Activated CD4-positive, CD25-positive, alpha-beta regulatory T cell (primary cell): ENCODE measurements around the gene SNX9.
"Not testable (repeated sequence)": the region's sequence is repeated elsewhere in the genome, so short reads cannot be mapped to it uniquely, and the experiment has no call there.

Experiments
- DNase-seq, 4 experiments: peaks; one replicate each; lab custom pipeline; 2025; lab: John Stamatoyannopoulos, UW

SNX9 gene

DNA sequence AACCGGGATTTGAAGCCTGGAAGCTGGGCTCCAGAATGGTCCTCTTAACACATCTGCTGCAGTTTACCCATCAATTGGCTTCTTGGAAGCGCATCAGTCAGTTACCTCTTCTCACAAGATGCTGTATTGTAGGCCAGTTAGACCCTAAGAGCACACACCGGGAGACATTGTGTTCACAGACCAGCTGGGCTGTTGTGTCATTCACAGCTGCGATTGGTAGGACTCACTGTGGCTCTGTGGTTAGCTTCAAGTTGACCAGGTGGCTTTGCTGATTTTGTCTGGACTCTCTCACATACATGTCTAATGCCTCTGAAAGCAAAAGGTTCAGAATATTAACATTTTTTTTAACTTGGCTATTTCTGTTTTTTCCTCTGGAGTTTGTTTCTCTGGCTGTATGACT lies 64.8 kb downstream of the SNX9 start:
- DNase-seq = no peak

DNA sequence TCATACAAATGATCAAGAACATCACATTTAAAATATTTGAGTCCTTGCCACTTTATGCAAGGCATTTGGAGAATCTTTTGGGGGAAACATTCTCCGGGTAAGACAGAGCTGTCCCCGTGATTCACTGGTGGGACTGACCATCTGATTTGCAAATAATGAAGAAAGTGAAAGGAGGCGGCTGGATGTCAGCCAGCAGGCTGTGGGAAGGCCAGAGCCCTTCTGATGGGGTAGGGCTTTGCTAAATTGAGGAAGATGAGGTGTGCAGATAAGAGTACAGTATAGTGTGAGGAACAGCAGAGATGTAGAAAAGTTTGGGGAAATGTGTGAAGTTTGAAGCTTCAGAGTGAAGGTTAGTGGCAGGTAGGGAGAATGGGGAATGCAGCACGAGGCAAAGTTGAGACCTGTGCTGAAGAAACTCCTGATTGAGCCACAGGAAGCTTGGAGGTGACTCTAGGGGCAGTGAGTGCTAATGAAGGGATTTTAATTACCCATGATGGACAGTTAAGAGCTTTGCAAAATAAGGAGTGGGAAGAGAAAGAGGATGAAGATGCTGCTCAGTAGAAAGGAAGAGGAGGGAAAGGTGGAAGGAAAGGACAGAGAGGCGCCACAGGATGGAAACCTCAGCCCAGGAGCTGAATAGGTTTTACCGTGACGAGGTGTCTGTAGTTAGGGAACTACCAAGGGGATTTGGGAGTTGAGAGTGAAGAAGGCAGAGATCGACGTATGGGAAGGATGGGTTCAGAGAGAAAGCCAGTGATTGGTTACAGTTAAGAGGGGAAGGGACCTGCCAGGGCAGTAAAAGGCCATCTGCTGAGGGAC lies 68.7 kb downstream of the SNX9 start:
- no peak for DNase-seq

DNA sequence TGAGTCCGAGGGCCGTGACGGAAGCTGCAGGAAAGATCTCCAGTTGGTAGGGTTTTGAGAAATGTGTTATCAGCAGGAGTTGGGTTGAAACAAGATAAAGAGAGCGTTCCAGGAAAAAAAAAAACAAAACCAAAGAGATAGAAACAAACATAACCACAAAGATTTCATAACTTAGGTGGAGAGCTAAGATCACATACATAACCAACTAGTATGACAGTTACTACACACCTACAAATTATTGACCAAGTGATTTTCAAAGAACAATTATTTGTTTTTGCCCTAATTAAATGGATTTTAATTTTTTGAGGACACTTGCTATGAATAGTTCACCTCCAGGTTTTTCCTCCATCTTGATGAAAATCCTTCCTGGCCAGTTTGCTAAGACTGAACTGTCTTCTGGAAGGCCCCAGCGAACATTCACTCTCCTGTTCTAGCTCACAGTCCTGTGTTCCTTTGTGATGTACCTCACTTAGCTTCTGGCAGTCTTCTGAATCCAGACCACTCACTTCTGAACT lies 69.4 kb downstream of the SNX9 start:
- DNase-seq = no peak

DNA sequence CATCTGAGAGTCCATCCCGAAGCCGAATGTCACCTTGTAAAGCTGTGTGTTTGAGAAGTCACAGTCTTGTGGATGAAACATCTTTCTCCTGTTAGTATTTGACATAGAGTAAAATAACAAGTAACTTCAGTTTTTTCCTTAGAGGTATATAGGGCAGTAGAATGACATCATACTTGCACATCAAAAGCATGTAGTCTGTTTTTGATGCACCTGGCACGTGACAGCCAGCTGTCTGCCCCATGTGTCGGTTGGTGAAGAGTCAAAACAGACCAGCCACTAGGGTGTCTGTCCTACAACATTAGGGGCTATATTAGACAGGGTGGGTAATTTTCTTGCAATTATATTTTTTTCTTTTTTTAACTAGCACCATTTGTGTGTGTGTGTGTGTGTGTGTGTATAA lies 70.2 kb downstream of the SNX9 start:
- peak in 2 of 4 experiments; percentile 6 to 13 for DNase-seq

DNA sequence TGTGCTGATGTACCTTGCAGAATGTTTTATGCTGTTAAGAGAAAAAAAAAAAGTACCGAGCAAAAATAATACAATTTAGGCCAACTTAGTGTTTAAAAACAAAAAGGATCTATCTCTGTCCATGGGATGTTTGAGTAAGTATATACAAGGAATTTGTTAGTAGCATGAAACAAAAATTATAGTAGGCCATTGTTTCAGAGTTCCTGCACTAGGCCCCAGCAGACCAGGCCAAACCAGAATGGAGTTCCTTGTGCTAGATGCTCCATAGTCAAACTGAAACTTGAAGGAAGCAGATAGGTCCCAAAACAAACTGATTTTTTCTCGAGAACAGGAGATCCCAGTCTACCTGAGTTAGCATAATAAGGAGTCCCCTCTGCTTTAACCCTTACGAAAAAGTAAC lies 72.5 kb downstream of the SNX9 start:
- DNase-seq = no peak

DNA sequence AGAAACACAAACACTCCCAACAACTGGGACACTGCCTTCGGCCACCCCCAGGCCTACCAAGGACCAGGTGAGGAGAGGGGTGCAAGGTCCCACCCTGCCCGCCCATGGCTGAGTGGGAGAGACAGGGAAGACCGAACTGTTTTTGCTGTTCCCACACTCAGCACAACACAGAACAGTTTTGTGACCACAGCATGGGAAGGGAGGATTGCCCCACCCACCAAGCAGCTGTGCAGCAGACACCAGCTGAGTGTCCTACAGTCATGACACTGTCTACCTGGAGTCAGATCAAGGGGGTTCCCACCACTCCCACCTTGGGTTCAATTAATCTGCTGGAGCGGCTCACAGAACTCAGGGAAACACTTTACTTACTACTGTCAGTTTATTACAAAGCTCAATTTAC lies 73.9 kb downstream of the SNX9 start:
- DNase-seq = no peak

DNA sequence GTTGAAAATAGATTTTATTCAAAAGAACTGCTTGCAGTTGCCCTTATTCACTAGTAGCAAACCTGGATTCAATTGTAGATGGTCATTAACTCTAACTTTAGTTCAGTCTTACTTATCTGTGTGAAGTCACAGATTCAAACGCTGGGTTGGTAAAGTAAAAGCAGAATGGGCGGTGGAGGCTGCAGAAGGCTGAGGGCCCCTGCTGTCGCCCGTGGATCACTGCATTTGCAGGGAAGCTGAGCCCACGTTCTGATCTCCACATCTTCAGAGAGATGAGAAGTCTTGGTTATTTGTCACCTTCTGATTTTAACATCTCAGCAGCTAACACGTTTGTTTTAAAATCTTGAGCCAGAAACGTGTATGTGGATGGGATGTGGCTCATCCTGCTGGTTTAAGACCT lies 75.1 kb downstream of the SNX9 start:
- DNase-seq = no peak

DNA sequence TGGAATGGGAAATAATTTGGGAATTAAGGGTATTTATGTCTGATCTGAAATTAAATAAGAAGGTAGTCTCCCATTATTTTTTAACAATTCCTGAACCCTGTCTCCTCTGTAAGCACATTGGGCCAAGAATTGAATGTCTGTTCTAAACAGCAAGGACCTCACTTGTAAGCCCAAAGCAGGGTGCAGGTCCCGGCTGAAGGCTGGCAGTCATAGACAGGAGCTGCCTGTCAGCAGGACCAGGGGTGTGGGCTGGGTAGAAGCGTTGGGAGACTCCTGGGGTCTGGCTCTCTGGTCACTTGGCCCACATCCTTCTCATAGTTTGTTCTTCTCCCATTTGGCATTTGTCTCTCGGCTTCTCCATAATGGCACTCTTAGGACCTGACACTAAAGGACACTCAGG lies 75.6 kb downstream of the SNX9 start:
- DNase-seq = no peak

DNA sequence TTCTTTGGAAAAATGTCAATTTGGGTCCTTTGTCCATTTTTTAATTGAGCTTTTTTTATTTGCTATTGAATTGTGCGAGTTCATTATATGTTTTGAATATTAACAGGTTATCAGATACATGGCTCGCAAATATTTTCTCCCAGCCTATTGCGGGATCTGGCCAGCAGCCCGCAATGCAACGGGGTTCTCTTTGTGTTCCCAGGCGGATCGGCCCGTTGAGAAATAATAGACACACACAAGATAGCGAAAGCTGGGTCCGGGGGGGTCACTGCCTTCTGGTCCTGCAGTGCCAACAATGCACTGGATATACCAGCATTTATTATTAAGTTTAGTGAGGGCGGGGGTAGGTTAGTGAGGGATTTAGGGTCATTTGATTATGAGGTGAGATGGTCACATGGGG lies 77.2 kb downstream of the SNX9 start:
- not testable (repeated sequence) for DNase-seq

DNA sequence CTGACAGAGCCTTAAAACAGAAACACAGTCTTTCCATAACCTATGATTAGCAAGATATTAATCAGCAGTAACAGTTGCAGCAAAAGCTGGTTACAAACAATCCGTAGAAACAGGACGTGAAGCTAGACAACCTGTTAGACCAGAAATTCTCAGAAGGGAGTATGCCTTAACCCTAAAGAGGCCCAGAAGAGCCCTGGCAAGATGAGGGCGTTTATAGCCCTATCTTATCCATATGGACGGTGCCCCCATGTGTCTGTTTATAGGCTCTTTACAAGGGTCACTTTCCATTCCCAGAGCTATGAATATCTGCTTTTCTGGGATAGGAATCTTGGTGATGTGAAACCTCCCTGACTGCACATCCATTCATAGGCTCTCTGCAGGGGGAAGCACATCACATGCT lies 77.7 kb downstream of the SNX9 start:
- not testable (repeated sequence) for DNase-seq

DNA sequence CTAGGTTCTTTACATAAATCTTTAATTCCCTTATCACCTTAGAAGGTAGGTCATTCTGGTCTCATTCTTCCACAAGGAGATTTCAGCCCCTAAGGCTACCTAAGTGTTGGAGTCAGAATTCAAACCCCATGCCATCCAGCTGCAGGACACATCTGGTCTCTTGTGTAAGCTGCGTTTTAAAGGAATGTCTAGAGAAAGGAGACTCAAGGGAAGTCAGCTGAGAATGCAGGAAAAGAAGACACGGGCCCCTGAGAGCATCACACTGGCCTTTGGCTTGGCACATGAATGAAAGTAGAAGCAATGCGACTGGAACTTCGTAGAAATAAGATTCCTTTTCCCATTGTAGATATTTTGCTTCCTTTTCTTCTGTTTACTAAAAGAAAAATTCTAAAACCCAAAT lies 82.0 kb downstream of the SNX9 start:
- DNase-seq = no peak

DNA sequence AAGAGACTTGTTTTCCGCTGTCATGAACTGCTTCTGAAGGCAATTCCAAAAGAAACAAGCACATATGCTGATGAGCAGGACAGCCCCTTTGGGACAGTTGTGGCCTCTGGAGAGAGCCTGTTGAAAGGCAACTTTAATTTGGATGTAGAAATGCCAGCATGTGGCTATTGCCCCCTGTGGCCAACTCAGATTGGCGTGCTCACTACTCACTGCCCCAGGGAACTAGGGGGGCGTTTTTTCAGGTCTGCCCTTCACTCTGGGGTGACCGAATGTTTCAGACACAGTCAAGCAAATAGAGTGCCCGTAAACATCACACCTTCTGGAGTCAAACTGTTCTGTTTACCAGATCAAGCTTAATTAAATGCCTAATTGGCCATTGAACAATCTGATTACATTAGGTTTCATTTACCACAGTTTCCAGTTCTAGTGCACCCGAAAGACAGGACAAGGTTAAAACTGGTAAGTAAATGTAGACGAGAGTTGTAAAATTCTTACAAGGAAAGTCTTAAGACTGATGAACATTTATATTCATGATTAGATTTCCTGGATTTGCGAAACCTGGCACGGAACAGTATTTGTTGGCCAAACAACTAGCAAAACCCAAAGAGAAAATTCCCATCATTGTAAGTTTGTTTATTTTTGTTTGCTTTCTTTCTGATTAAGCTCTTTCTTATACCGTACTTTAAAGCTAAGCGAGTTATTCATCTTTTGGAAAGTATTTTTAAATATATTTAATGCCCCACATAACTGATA lies 82.7 kb downstream of the SNX9 start:
- DNase-seq = no peak

DNA sequence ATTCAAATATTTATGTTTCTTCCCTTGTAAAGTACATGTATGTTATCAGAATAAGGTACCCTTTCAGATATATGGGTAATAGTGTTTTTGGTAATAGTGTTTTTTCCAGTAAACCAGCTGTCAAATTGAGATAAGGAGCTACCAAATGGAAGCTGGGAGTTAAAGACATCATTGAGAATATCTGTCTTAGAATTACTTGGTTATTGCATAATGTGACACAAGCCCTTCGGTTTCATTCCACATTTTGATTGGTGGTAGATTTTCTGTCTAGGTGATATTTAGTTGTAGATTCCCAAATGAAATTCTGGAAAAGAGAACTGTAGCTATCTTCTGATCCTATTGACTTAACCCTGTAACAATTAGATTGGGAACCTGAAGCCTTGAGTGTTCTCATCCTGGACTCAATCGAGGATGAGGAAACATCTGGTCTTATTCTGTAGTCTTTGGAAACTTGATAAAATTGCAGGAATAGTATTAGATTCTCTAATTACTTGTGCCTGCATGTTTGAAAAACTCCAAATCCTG lies 83.6 kb downstream of the SNX9 start:
- DNase-seq = no peak

DNA sequence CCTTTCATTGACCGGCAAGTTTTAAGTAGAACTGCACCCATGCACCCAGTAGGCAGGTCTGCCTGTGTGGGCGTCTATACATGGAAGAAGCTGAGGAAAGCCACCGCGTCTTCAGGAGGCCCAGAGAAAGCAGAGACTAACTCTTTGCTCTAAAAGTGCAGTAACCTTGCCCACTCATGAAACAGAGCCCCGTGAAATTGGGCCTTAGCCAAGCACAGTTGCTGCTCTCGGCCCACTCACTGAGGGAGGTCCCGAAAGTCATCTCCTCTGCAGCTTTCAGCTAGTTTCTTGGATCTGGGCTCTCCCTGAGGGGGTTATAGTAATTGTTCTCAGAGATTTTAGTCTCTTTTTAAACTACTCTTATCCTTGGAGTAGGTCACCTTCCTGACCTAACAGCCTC lies 84.6 kb downstream of the SNX9 start:
- DNase-seq = no peak

DNA sequence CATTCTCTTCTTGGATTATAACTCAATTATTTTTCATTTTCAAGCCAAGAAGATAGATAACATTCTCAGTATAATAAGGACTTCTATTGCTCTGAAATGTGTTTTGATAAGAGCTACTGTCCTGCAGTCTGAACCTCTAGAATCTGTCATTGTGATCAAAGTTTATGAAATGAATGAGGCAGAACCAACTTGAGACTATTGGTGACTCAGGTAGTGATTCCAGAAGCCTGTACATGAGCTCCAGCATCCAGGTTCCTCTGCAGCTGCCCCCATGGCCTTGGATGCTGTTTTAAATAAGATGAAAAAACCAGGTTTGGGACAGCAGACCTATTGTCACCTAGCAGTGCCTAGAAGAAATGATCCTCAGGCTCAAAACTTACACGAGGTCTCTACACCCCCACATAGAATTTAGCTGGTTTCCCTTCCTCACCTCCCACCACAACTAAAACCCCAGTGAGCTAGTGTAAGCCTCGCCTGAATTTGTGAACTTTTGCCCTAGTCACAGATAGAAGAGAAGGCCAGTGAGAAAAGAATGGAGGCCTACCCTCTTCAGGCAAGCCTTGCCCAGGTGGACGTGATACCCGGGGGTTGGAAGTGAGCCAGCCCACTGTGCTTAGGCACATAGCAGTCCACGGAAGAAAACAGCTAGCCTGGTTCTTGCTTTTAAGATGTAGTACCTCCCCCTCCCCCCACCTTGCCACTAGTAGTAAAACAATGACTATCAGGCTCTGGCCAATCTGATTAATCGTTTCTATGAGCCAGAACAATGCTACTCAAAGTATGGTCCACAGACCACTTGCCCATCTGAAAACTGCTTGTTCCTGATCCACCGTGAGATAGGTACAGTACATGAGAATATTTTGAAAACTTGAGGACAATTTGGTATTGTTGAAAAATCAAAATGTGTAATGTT lies 85.6 kb downstream of the SNX9 start:
- DNase-seq = no peak

DNA sequence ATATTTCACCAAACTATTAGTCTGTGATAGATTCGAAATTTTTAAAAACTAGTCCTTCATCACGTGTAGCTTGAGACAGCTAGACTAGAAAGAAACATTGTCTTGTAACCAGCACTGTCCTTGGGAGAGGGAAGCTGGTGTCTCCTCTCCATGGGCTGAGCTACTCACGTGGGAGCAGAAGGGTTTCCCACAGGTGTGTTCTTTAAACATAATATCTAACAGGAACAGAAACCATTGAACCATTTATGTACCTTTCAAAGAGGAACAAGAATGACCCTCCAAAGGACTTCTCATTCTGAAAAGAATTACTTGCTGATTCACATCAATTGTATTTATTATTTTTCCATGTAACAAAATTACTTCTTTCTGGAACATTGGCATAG lies 86.2 kb downstream of the SNX9 start:
- no peak for DNase-seq

DNA sequence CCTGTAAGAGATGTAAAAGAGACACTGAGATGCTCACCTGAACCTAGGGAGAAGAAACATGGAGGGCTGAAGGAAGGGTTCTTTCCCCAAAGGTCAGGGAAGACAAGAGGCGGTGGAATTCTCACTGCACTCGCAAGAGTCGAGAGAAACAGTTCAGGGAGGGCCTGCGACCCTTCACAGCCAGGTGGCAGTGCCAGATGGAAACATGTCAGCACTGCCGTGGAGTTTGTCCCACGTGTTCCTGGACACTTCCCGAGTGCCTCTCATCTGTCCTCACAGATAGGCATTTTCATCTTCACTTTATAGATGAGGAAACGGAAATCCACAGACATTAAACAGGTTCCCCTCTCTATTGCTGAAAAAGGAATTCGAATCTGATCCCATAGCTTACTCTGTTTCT lies 88.2 kb downstream of the SNX9 start:
- DNase-seq = no peak

DNA sequence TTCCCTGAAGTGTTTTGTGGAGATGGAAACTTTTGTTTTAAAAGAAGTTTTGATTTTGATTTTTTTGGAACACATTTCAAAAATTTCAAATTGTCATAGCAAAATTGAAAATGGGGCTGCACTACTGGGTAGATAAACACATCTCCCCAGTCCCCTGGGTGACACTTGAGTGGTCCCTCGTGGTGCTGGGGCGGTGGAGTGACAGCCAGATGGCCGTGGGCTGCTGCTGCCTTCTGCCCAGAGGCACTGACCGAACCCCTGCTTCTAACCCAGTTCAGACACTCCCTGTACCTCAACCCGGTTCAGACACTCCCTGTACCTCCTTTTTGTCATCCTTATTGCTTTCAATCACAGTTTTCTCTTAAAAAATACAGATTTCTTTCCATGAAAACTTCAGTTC lies 88.7 kb downstream of the SNX9 start:
- no peak for DNase-seq

DNA sequence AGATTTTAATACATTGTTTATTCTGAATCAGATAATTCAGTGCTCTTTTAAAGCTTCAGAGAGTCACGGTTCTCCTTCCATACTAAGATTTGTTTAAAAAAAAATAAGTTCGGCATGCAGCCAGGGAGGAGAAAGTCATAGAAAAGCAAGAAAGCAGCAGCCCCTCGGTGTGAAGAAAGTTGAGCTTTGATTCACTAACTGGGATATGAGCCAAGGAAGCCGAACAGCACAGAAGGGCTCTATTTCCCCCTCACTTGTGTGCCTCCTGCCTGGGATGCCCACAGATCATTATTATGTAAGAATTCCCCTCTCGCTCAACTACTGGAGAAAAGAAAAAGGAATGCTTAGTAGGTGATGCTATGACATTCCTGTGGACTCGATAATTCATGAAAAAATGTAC lies 89.3 kb downstream of the SNX9 start:
- DNase-seq = no peak

DNA sequence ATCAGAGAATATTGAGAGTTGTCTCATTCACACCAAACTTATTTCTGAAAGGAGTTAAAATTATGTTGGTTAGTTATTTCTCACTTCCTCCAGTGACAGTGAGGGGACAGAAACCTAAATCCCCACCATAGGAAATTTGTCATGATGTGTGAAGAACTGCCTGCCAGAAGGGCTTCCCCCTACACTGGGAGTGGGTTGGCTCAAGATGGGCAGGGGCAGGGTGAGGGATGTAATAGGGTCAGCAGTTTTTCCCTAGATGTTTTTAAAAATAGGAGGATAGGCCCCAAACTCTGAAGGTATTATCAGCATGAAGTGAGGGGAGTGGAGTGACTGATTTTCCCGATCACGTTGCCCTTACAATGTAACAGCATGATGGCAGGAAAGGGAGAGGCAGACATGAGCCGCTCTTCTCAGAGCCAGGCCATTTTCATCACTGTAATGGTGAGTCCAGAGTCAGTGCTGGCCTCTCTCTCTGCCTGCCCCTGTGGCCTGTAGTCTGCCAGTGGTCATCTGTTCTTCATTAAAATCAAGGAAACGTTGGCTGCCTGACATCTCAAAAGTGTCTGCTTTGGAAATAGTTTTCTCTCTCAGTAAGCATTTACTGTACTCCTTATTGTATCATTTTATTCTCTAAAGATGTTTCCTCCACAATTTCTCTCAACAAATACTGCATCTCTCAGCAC lies 98.8 kb downstream of the SNX9 start:
- no peak for DNase-seq

DNA sequence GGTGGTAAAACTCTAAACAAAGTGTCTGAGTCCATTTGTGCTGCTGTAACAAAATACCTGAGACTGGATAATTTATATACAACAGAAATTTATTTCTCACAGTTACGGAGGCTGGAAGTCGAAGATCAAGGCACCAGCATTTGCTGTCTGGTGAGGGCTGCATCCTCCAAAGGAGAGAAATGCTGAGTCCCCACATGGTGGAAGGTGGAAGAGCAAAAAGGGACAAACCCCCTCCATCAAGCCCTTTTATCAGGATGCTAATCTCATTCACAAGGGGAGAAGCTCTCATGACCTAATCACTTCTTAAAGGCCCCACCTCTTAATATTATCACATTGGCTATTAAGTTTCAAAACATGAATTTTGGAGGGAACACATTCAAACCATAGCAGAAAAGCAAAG lies 102.7 kb downstream of the SNX9 start:
- no peak for DNase-seq

DNA sequence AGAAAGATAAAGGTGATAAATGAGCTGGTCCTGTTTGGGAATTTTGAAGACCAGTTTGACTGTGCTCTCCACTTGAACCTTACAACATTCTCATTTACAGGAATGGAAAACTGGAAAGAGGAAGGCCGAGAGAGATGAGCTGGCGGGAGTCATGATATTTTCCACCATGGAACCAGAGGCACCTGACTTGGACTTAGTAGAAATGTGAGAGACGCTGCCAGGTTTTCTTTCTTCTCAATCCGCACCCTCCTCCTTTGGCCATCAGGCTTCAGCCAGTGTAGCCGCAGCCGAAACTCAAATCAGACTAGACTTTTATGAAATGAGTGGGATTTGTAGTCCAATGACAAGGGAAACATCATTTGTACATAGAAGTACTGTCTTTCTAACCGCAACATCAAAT lies 104.0 kb downstream of the SNX9 start:
- DNase-seq = no peak
